Endothelial cell (in vitro differentiated cells): ENCODE measurements around the gene SIT1. TPM values are rescaled to one million over a fixed set of nuclear protein-coding genes. Genes with fewer than 3 reads are reported as not detected.
A peak's percentile ranks its signal among the peaks of the same experiment; 100 is the strongest.

ENCODE experiments used
- DNase-seq: peaks from one replicate; pipeline ENCODE4 v3.0.0; 2021; ENCODE audit warnings: low spot score
- H3K27ac Mint-ChIP-seq: one replicate; pipeline ENCODE4 v1.8.0; 2021; ENCODE audit warnings: mixed read lengths, inconsistent platforms; ENCODE audit not compliant: unreplicated experiment
- H3K27me3 Mint-ChIP-seq: one replicate; pipeline ENCODE4 v1.8.0; 2021; ENCODE audit warnings: mild to moderate bottlenecking, moderate library complexity, mixed read lengths, inconsistent platforms; ENCODE audit not compliant: unreplicated experiment
- H3K36me3 Mint-ChIP-seq: one replicate; pipeline ENCODE4 v1.8.0; 2021; ENCODE audit warnings: mild to moderate bottlenecking, low read depth, mixed read lengths, inconsistent platforms; ENCODE audit not compliant: unreplicated experiment
- H3K4me1 Mint-ChIP-seq: one replicate; pipeline ENCODE4 v1.8.0; 2021; ENCODE audit warnings: mild to moderate bottlenecking, mixed read lengths, inconsistent platforms; ENCODE audit not compliant: unreplicated experiment
- H3K4me3 Mint-ChIP-seq: one replicate; pipeline ENCODE4 v1.8.0; 2021; ENCODE audit warnings: mild to moderate bottlenecking, mixed read lengths, inconsistent platforms; ENCODE audit not compliant: unreplicated experiment
- H3K9me3 Mint-ChIP-seq: one replicate; pipeline ENCODE4 v1.8.0; 2021; ENCODE audit warnings: mixed read lengths, inconsistent platforms; ENCODE audit not compliant: unreplicated experiment
- total RNA-seq: library from RNA; stranded (reverse); fragmentation: NEBNext Ultra II Directional; extraction: Animal tissue kit (Norgen Biotek cat#: 25700); gene quantifications from one replicate; pipeline ENCODE4 v1.2.1, GENCODE V29; 2021; ENCODE audit not compliant: unreplicated experiment
- TF ChIP-seq, protein P1 (sequence below): fragments of 200-600 bp; sonication (generic); IDR thresholded peaks from one replicate; pipeline ENCODE4 v1.5.0; 2021; ENCODE audit warnings: antibody characterized with exemption; ENCODE audit not compliant: unreplicated experiment

SIT1 gene
- total RNA-seq, 1 donor from 2014 or later, result not detected

GRCh38 chr9:35683323-35683722, 32.6 kb upstream of the SIT1 start:
- TF ChIP-seq, protein P1, sequence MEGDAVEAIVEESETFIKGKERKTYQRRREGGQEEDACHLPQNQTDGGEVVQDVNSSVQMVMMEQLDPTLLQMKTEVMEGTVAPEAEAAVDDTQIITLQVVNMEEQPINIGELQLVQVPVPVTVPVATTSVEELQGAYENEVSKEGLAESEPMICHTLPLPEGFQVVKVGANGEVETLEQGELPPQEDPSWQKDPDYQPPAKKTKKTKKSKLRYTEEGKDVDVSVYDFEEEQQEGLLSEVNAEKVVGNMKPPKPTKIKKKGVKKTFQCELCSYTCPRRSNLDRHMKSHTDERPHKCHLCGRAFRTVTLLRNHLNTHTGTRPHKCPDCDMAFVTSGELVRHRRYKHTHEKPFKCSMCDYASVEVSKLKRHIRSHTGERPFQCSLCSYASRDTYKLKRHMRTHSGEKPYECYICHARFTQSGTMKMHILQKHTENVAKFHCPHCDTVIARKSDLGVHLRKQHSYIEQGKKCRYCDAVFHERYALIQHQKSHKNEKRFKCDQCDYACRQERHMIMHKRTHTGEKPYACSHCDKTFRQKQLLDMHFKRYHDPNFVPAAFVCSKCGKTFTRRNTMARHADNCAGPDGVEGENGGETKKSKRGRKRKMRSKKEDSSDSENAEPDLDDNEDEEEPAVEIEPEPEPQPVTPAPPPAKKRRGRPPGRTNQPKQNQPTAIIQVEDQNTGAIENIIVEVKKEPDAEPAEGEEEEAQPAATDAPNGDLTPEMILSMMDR, result no peak
- Mint-ChIP-seq H3K9me3 (no peaks in the 10 kb centered on the region), H3K4me1 (peaks cover 42% of the 10 kb centered on the region), H3K36me3 (peaks cover 33% of the 10 kb centered on the region), H3K4me3 (peak overlapping the region; percentile 61), H3K27me3 (peaks cover 8% of the 10 kb centered on the region), H3K27ac (no peak overlapping the region)
- DNase-seq, result no peak

DNA sequence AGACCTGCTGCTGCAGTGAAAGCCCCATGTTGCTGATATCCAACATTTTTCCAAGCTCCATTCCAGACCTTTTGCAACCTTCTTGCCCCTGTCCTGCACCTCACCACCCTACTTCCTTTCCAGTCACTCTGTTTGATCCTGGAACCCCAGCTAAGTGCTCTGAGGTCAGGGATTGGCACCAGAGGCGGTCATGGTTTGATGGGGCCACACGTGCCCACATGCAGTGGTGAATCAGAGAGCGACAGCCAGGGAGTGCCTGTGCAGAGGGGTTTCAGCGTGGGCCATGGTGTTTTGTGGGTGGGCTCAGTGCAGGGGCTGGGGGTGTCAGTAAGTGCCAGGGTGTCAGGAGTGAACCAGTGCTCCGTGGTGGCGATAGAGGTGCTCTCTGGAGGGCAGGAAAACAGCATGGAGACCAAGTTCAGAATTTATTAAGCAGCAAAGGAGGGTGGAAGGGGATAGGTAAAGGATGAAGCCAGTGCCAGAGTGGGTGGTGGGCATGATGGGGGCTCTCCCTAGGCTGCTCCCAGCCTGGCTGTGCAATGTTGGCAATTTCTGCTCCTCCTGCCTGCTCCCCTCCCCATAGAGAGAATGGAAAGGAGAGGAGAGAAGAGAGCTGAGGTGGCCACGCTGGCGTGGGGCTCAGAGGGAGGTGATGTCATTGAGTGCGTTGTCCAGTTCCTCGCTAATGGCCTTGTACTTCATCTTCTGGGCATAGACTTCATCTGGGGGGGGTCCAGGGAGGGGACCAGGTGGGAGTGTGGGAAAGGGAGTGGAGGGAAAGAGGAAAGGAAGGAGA, 32.0 kb upstream of the SIT1 start:
- peak overlapping the region; percentile 61 for H3K4me3 Mint-ChIP-seq
- H3K27me3 Mint-ChIP-seq, result peaks cover 8% of the 10 kb centered on the region
- no peaks in the 10 kb centered on the region for H3K9me3 Mint-ChIP-seq
- TF ChIP-seq, protein P1, result no peak
- no peak for DNase-seq
- peaks cover 39% of the 10 kb centered on the region for H3K4me1 Mint-ChIP-seq
- H3K36me3 Mint-ChIP-seq, result peaks cover 33% of the 10 kb centered on the region
- H3K27ac Mint-ChIP-seq, result no peak overlapping the region

DNA sequence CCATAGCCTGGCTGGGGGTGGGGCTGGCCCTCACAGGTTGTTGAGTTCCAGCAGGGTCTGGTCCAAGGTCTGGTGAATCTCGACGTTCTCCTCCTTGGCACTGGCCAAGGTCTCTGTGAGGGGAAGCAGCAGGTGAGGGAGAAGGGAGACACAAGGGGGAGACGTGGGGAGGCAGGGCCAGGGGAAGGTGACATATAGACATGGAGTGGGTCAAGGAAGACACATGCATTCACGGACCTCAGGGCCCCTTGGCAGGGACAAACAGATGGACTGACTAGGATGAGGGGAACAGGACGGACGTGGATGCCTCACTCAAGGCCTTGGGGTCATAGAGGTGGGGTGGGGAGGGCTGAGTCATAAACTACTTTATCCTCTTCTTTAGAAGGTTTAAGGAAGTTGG, 31.3 kb upstream of the SIT1 start:
- DNase-seq, result no peak
- Mint-ChIP-seq H3K36me3 (peaks cover 28% of the 10 kb centered on the region), H3K27ac (no peak overlapping the region), H3K27me3 (peaks cover 5% of the 10 kb centered on the region), H3K4me1 (peaks cover 40% of the 10 kb centered on the region), H3K4me3 (peak overlapping the region; percentile 56), H3K9me3 (no peaks in the 10 kb centered on the region)
- TF ChIP-seq, protein P1, result no peak

- H3K9me3 Mint-ChIP-seq, result no peaks in the 10 kb centered on the region
- TF ChIP-seq, protein P1, result no peak
- no peak for DNase-seq
- no peak overlapping the region for H3K27ac Mint-ChIP-seq
- H3K4me1 Mint-ChIP-seq, result peaks cover 41% of the 10 kb centered on the region
- peaks cover 28% of the 10 kb centered on the region for H3K36me3 Mint-ChIP-seq
- H3K4me3 Mint-ChIP-seq, result no peak overlapping the region
- peaks cover 8% of the 10 kb centered on the region for H3K27me3 Mint-ChIP-seq
Observed at GRCh38 chr9:35681341-35682002, 30.7 kb upstream of the SIT1 start.
